K562 (cell line): ENCODE data around the gene LCN15. TPM values are rescaled to one million over a fixed set of nuclear protein-coding genes. Genes with fewer than 3 reads are reported as not detected.

Experiments used
- CBFA2T3 ChIP-seq: fragments of 450-650 bp; IDR thresholded peaks from 2 replicates; pipeline ENCODE4 v1.6.1; 2017
- E2F6 ChIP-seq, 2 experiments: IDR thresholded peaks; 2 replicates each; pipeline ENCODE4 v1.6.1; 2011; ENCODE audit warnings: borderline replicate concordance in 1 of 2, control low read depth in 1 of 2, low read depth in 1 of 2, low read length in 1 of 2, mild to moderate bottlenecking in 1 of 2, mixed read lengths in 1 of 2, moderate library complexity in 1 of 2; ENCODE audit not compliant: insufficient read depth in 1 of 2, insufficient read length in 1 of 2, poor library complexity in 1 of 2, severe bottlenecking in 1 of 2; ENCODE audit errors: extremely low read depth in 1 of 2
- FOXA1 ChIP-seq: fragments of 450-650 bp; IDR thresholded peaks from 2 replicates; pipeline ENCODE4 v1.6.1; 2016; ENCODE audit warnings: mild to moderate bottlenecking, borderline replicate concordance
- GATA2 ChIP-seq: sonication (generic); formaldehyde crosslinking; IDR thresholded peaks from 2 replicates; pipeline ENCODE4 v1.4.0; 2020; ENCODE audit warnings: mild to moderate bottlenecking, missing genetic modification reagents
- HNRNPH1 ChIP-seq: fragments of 200-400 bp; formaldehyde crosslinking; optimal IDR thresholded peaks from 2 replicates; pipeline ENCODE3; 2017; ENCODE audit warnings: low read depth, mild to moderate bottlenecking, low read length, moderate library complexity
- JUN ChIP-seq, 2 experiments: sonication (generic) in 1 of 2; formaldehyde crosslinking in 1 of 2; IDR thresholded peaks; 2 replicates each; pipeline versions ENCODE4 v1.6.1 to v1.8.0; 2012 to 2022; ENCODE audit warnings: borderline replicate concordance in 2 of 2, mild to moderate bottlenecking in 2 of 2, improper control_type of control experiment in 1 of 2, low read depth in 1 of 2, low read length in 1 of 2, missing genetic modification reagents in 1 of 2
- KLF1 ChIP-seq: fragments of 450-650 bp; IDR thresholded peaks from 2 replicates; pipeline ENCODE4 v1.6.1; 2016; ENCODE audit warnings: missing genetic modification characterization, missing compliant biosample characterization
- L3MBTL2 ChIP-seq: fragments of 450-650 bp; IDR thresholded peaks from 2 replicates; pipeline ENCODE4 v1.6.1; 2016; ENCODE audit warnings: mild to moderate bottlenecking, moderate library complexity
- MAZ ChIP-seq, 2 experiments: fragments of 450-650 bp in 1 of 2; sonication (generic) in 1 of 2; formaldehyde crosslinking; IDR thresholded peaks in 1 of 2; conservative IDR thresholded peaks in 1 of 2; 2 replicates each; pipeline versions ENCODE4 v1.4.0 to v1.5.0; 2020; ENCODE audit warnings: mild to moderate bottlenecking in 1 of 2, missing genetic modification reagents in 1 of 2
- RBM17 ChIP-seq: fragments of 200-400 bp; formaldehyde crosslinking; IDR thresholded peaks from 2 replicates; pipeline ENCODE4 v1.6.1; 2017; ENCODE audit warnings: low read depth, mild to moderate bottlenecking, low read length, borderline replicate concordance
- RFX1 ChIP-seq: fragments of 450-650 bp; IDR thresholded peaks from 2 replicates; pipeline ENCODE4 v1.6.1; 2016; ENCODE audit warnings: mild to moderate bottlenecking, moderate library complexity
- TEAD4 ChIP-seq, 2 experiments: sonication (generic) in 1 of 2; formaldehyde crosslinking in 1 of 2; IDR thresholded peaks; 2 replicates each; pipeline versions ENCODE4 v1.6.1 to v1.8.0; 2012 to 2022; ENCODE audit warnings: borderline replicate concordance in 1 of 2, inconsistent platforms in 1 of 2, low read length in 1 of 2, mild to moderate bottlenecking in 1 of 2, missing genetic modification reagents in 1 of 2
- YY1 ChIP-seq, 3 experiments: IDR thresholded peaks; 2 replicates each; pipeline ENCODE4 v1.6.1; 2011; ENCODE audit warnings: low read length in 2 of 3, mild to moderate bottlenecking in 2 of 3, moderate library complexity in 2 of 3, borderline replicate concordance in 1 of 3, control low read depth in 1 of 3, low read depth in 1 of 3; ENCODE audit not compliant: insufficient read depth in 3 of 3, insufficient replicate concordance in 2 of 3, control insufficient read depth in 1 of 3, insufficient read length in 1 of 3; ENCODE audit errors: extremely low read depth in 1 of 3
- ZBTB9 ChIP-seq: fragments of 450-650 bp; formaldehyde crosslinking; IDR thresholded peaks from 2 replicates; pipeline ENCODE4 v1.4.0; 2020; ENCODE audit warnings: mild to moderate bottlenecking, moderate library complexity
- ZFP1 ChIP-seq: fragments of 450-650 bp; formaldehyde crosslinking; IDR thresholded peaks from 2 replicates; pipeline ENCODE4 v1.4.0; 2020; ENCODE audit warnings: mild to moderate bottlenecking, mixed read lengths
- ZFP36 ChIP-seq: fragments of 150-350 bp; IDR thresholded peaks from 2 replicates; pipeline ENCODE4 v1.6.1; 2018; ENCODE audit warnings: low read length, low read depth; ENCODE audit not compliant: partially characterized antibody
- ZNF134 ChIP-seq: fragments of 250-450 bp; sonication (Bioruptor Pico); conservative IDR thresholded peaks from 2 replicates; pipeline ENCODE4 v1.4.0; 2020
- ZNF253 ChIP-seq: fragments of 250-450 bp; sonication (Bioruptor Pico); conservative IDR thresholded peaks from 2 replicates; pipeline ENCODE4 v1.6.1; 2021; ENCODE audit warnings: mild to moderate bottlenecking
- ZNF354B ChIP-seq: fragments of 250-450 bp; sonication (Bioruptor Pico); IDR thresholded peaks from 2 replicates; pipeline ENCODE4 v1.4.0; 2020
- ZNF384 ChIP-seq: IDR thresholded peaks from 2 replicates; pipeline ENCODE4 v1.6.1; 2012; ENCODE audit warnings: low read depth, low read length, improper control_type of control experiment
- ZSCAN32 ChIP-seq: fragments of 450-650 bp; formaldehyde crosslinking; IDR thresholded peaks from 2 replicates; pipeline ENCODE4 v1.4.0; 2020; ENCODE audit warnings: mild to moderate bottlenecking, moderate library complexity
- polyA plus RNA-seq, 8 experiments: library from polyadenylated mRNA; depleted of rRNA in 4 of 8; stranded (reverse) in 5 of 8; unstranded in 3 of 8; fragments of >200 nt; fragmentation: Nextera tagmentation in 2 of 8; fragmentation: Illumina TruSeq in 1 of 8; extraction: Ambion mirVana in 2 of 8; extraction: Trizol in 1 of 8; gene quantifications; 2 replicates each; pipeline versions ENCODE4 v1.2.1 to v1.2.3, GENCODE V29; 2011 to 2014; ENCODE audit warnings: inconsistent platforms in 1 of 8, missing spikeins in 1 of 8
- total RNA-seq, 7 experiments: library from RNA; depleted of rRNA in 6 of 7; stranded (reverse); fragments of >200 nt in 6 of 7; fragmentation: Illumina TruSeq in 2 of 7; extraction: Trizol in 2 of 7; gene quantifications; 2 replicates each; pipeline versions ENCODE4 v1.2.1 to v1.2.3, GENCODE V29; 2011 to 2021; ENCODE audit warnings: low replicate concordance in 1 of 7
- TF ChIP-seq, protein P1 (sequence below): fragments of 450-650 bp; IDR thresholded peaks from 2 replicates; pipeline ENCODE4 v1.6.1; 2017; ENCODE audit warnings: mild to moderate bottlenecking, moderate library complexity

LCN15 gene
- total and polyA plus RNA-seq, 9 of the 15 experiments (the other 6 are each of a cell fraction or from before 2014, with no cell fraction given): 0.66 TPM; not detected in 8

GRCh38 chr9:136793086-136793946 is 29.0 kb upstream of the LCN15 start (continued):
- no peak for TF ChIP-seq YY1 (IDR thresholded peaks at IDR 0.05; ENCODE audit: borderline replicate concordance in 1 of 3, control insufficient read depth in 1 of 3, extremely low read depth in 1 of 3, insufficient read depth in 3 of 3, insufficient read length in 1 of 3, insufficient replicate concordance in 2 of 3, low read depth in 1 of 3, low read length in 2 of 3)
- no peak for TF ChIP-seq ZNF384
- TF ChIP-seq ZBTB9: 0 out of 2 replicates have a peak, but pooled peaks have one; percentile 22
- no peak for TF ChIP-seq ZNF134 (CRISPR knock-in tag)
- TF ChIP-seq ZNF253 (CRISPR knock-in tag): no peak
- TF ChIP-seq CBFA2T3: no peak
- TF ChIP-seq TEAD4 (IDR thresholded peaks at IDR 0.05; ENCODE audit: low read length): no peak
- TF ChIP-seq TEAD4 (CRISPR knock-in tag; IDR thresholded peaks at IDR 0.05; ENCODE audit: borderline replicate concordance): no peak
- 0 out of 2 replicates have a peak, but pooled peaks have one; percentile 23 for TF ChIP-seq KLF1 (tag)
- no peak for TF ChIP-seq ZFP1 (CRISPR knock-in tag)
- no peak for TF ChIP-seq ZNF354B (CRISPR knock-in tag)
- TF ChIP-seq E2F6 (IDR thresholded peaks at IDR 0.05; ENCODE audit: borderline replicate concordance in 1 of 2, extremely low read depth in 1 of 2, insufficient read depth in 1 of 2, insufficient read length in 1 of 2, low read depth in 1 of 2, low read length in 1 of 2, poor library complexity in 1 of 2, severe bottlenecking in 1 of 2): peak; percentile 42 to 66
- TF ChIP-seq, protein P1, sequence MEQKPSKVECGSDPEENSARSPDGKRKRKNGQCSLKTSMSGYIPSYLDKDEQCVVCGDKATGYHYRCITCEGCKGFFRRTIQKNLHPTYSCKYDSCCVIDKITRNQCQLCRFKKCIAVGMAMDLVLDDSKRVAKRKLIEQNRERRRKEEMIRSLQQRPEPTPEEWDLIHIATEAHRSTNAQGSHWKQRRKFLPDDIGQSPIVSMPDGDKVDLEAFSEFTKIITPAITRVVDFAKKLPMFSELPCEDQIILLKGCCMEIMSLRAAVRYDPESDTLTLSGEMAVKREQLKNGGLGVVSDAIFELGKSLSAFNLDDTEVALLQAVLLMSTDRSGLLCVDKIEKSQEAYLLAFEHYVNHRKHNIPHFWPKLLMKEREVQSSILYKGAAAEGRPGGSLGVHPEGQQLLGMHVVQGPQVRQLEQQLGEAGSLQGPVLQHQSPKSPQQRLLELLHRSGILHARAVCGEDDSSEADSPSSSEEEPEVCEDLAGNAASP: no peak
- TF ChIP-seq FOXA1: no peak
- peak; percentile 32; the same call in 1 of the 2 replicates for TF ChIP-seq L3MBTL2
- no peak for TF ChIP-seq ZSCAN32
- TF ChIP-seq ZFP36: peak; percentile 21
- no peak for TF ChIP-seq RBM17
- no peak for TF ChIP-seq GATA2 (CRISPR knock-in tag)
- no peak for TF ChIP-seq RFX1
- no peak for TF ChIP-seq HNRNPH1
- TF ChIP-seq JUN (IDR thresholded peaks at IDR 0.05; ENCODE audit: borderline replicate concordance, low read depth, low read length): no peak
- no peak for TF ChIP-seq JUN (CRISPR knock-in tag; IDR thresholded peaks at IDR 0.05; ENCODE audit: borderline replicate concordance)
- TF ChIP-seq MAZ (CRISPR knock-in tag; conservative IDR thresholded peaks at IDR 0.05 in 1 of 2, IDR thresholded peaks at IDR 0.05 in 1 of 2): 0 out of 4 replicates have a peak, but pooled peaks of 1 of the 2 experiments have one; percentile 20
